Naive B cell (primary cell): ENCODE measurements around the gene LYRM2. TPM values are rescaled to one million over a fixed set of nuclear protein-coding genes. Genes with fewer than 3 reads are reported as not detected.

Source experiments
- ATAC-seq, 2 donors: fragments of 150-1000 bp; cut with Tn5 transposase; 2 replicates each; pipeline ENCODE4 v1.10.0; 2021; ENCODE audit warnings: low read depth in 2 of 2, mild to moderate bottlenecking in 2 of 2, moderate library complexity in 2 of 2
- DNase-seq: peaks from one replicate; pipeline ENCODE4 v3.0.0; 2022
- H3K27ac Mint-ChIP-seq, 6 donors: one replicate each; pipeline ENCODE4 v1.8.0; 2020 to 2022; ENCODE audit warnings: mild to moderate bottlenecking in 6 of 6, mixed read lengths in 6 of 6, moderate library complexity in 5 of 6, inconsistent platforms in 2 of 6
- H3K27me3 Mint-ChIP-seq, 3 donors: one replicate each; pipeline ENCODE4 v1.8.0; 2021 to 2022; ENCODE audit warnings: mixed read lengths in 3 of 3, mild to moderate bottlenecking in 1 of 3
- H3K36me3 Mint-ChIP-seq, 2 donors: one replicate each; pipeline ENCODE4 v1.8.0; 2020 to 2022; ENCODE audit warnings: mixed read lengths in 2 of 2, inconsistent platforms in 1 of 2, mild to moderate bottlenecking in 1 of 2
- H3K4me1 Mint-ChIP-seq, 3 donors: one replicate each; pipeline ENCODE4 v1.8.0; 2020 to 2022; ENCODE audit warnings: mixed read lengths in 3 of 3, inconsistent platforms in 1 of 3, mild to moderate bottlenecking in 1 of 3, moderate library complexity in 1 of 3
- H3K4me3 Mint-ChIP-seq, 8 donors: one replicate each; pipeline ENCODE4 v1.8.0; 2020 to 2022; ENCODE audit warnings: mild to moderate bottlenecking in 8 of 8, mixed read lengths in 8 of 8, moderate library complexity in 8 of 8, inconsistent platforms in 2 of 8
- H3K9me3 Mint-ChIP-seq, 7 donors: one replicate each; pipeline ENCODE4 v1.8.0; 2020 to 2022; ENCODE audit warnings: mixed read lengths in 7 of 7, mild to moderate bottlenecking in 5 of 7, inconsistent platforms in 2 of 7, moderate library complexity in 1 of 7
- polyA plus RNA-seq, 6 donors: library from polyadenylated mRNA; unstranded; fragments of 300-500 nt; fragmentation: Illumina TruSeq; gene quantifications; one replicate each; pipeline ENCODE4 v1.2.3, GENCODE V29; 2021; ENCODE audit warnings: low read depth in 6 of 6

LYRM2 gene
- polyA plus RNA-seq, 6 donors from 2014 or later, result 67.2 to 99.8 (median 77.4) TPM

GRCh38 chr6:89520736-89521135, 117.8 kb downstream of the LYRM2 start:
- no peak overlapping the region for H3K4me3 Mint-ChIP-seq
- H3K36me3 Mint-ChIP-seq, result no peaks in the 10 kb centered on the region
- DNase-seq (no peak), ATAC-seq (no peak)
- H3K9me3 Mint-ChIP-seq, result peaks cover 0 to 4% (median 0%) of the 10 kb centered on the region in 7 donors
- no peaks in the 10 kb centered on the region for H3K27me3 Mint-ChIP-seq
- H3K4me1 Mint-ChIP-seq, result peaks cover 0 to 5% (median 0%) of the 10 kb centered on the region in 3 donors
- H3K27ac Mint-ChIP-seq, result no peak overlapping the region

DNA sequence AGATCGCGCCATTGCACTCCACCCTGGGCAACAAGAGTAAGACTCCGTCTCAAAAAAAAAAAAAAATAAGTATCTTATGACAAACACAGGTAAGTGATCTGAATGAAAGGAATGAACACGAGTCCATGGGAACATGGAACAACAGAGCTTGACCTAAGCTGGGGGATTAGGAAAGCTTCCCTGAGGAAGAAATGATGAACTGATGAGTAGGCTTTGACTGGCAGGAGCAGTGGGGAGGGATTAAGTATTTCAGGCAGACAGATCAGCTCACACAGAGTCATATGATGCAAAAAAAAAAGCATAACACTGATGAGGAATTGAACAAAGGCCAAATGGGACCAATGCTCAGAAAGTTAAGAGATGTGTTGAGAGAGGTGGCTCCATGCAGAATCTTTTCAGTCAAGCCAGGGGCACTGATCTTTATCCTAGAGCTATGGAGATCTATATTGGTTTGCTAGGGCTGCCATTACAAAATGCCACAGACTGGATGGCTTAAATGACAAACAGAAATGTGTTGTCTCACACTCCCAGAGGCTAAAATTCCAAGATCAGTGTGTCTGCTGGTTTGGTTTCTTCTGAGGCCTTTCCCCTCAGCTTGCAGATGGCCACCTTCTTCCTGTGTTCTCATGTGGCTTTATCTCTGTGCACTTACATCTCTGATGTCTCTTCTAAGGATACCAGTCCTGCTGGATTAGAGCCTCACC, 120.0 kb downstream of the LYRM2 start:
- H3K4me3 Mint-ChIP-seq, result no peak overlapping the region
- peaks cover 0 to 5% (median 0%) of the 10 kb centered on the region in 3 donors for H3K4me1 Mint-ChIP-seq
- no peak overlapping the region for H3K27ac Mint-ChIP-seq
- H3K9me3 Mint-ChIP-seq, result peaks cover 0 to 4% (median 0%) of the 10 kb centered on the region in 7 donors
- no peak for ATAC-seq
- DNase-seq, result no peak
- no peaks in the 10 kb centered on the region for H3K27me3 Mint-ChIP-seq
- H3K36me3 Mint-ChIP-seq, result no peaks in the 10 kb centered on the region

Other genes starting within 250 kb of the LYRM2 start
- under 1 TPM; 0.21 to 0.68 (median 0.55) TPM for gene RRAGD, start 226.5 kb downstream of the LYRM2 start, polyA plus RNA-seq
- 1 to 10 TPM in 3 of 6 donors, under 1 TPM in 2, not detected in 1; 0.63 to 1.2 (median 1.1) TPM for gene ANKRD6, start 205.6 kb downstream of the LYRM2 start, polyA plus RNA-seq
- gene MDN1, start 181.0 kb upstream of the LYRM2 start, polyA plus RNA-seq, result 1 to 10 TPM; 4.0 to 9.6 (median 5.9) TPM
- 10 to 100 TPM; 19.9 to 45.5 (median 33.2) TPM for gene CASP8AP2, start 191.1 kb upstream of the LYRM2 start, polyA plus RNA-seq